Spinal cord (tissue), 10 donors: ENCODE measurements around the gene TRPM8. TPM values are rescaled to one million over a fixed set of nuclear protein-coding genes. Genes with fewer than 3 reads are reported as not detected.
A peak's percentile ranks its signal among the peaks of the same experiment; 100 is the strongest.

Experiments
- DNase-seq, 6 donors: peaks; one replicate each; pipeline versions ENCODE4 v3.0.0 to v3.0.0-alpha.2; 2013 to 2015; ENCODE audit warnings: low spot score in 6 of 6, low read depth in 4 of 6
- H3K27ac ChIP-seq: one replicate; pipeline ENCODE4 v1.5.1; 2013; ENCODE audit warnings: low read depth, low read length, control low read depth
- H3K27me3 ChIP-seq: one replicate; pipeline ENCODE4 v1.6.1; 2013; ENCODE audit warnings: low read length; ENCODE audit not compliant: control insufficient read depth, insufficient read depth
- H3K36me3 ChIP-seq: one replicate; pipeline ENCODE4 v1.6.1; 2013; ENCODE audit warnings: low read length; ENCODE audit not compliant: control insufficient read depth, insufficient read depth
- H3K4me1 ChIP-seq: one replicate; pipeline ENCODE4 v1.6.1; 2013; ENCODE audit warnings: low read length; ENCODE audit not compliant: control insufficient read depth, insufficient read depth
- H3K4me3 ChIP-seq: one replicate; pipeline ENCODE4 v1.5.1; 2013; ENCODE audit warnings: low read depth, low read length, control low read depth
- H3K9me3 ChIP-seq: one replicate; pipeline ENCODE4 v1.6.1; 2013; ENCODE audit warnings: low read length; ENCODE audit not compliant: control insufficient read depth, insufficient read depth
- WGBS: methylation state at CpG from one replicate; pipeline ENCODE4 v1.1.5; 2013; ENCODE audit warnings: missing lambda C conversion rate; ENCODE audit not compliant: insufficient coverage; 5-methylcytosine and 5-hydroxymethylcytosine counted together
- polyA plus RNA-seq, 2 donors: library from polyadenylated mRNA; unstranded; fragments of 120-200 nt; gene quantifications; one replicate each; pipeline ENCODE4 v1.2.1, GENCODE V29; 2013; ENCODE audit not compliant: insufficient read length in 2 of 2
- total RNA-seq, 2 donors: library from RNA; depleted of rRNA in 1 of 2; stranded (reverse); fragments of 120-200 nt in 1 of 2; fragments of >200 nt in 1 of 2; gene quantifications; one replicate each; pipeline versions ENCODE4 v1.2.3 to v1.2.4, GENCODE V29; 2013 to 2014
- donor health status: healthy.

The TRPM8 gene
- total and polyA plus RNA-seq, 4 donors = 0.22 to 1.9 (median 1.1) TPM

DNA sequence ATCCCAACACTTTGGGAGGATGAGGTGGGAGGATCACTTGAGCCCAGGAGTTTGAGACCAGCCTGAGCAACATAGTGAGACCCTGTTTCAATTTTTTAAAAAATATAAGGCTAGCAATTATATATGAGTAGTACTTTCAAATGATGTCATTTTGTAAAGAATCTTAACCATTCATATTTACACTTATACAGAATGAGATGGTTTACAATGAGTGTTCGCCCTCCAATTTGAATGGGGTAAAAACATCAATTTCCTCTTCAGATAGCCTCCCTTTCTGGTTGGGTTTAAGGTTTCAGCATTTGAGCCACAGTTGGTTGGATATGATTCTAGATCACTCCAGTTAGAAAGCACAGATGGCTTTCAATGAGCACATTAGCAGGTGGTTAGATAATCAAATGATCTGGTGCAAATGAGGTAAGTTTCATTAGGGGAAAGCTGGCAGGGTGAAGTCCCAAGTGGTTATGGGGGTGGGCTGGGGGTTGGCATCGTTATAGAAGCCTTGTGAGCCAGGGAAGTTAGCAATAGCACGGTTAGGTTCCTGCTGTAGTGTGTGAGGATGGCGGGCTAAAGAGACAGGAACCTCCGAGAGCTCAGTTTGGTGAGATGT lies 63.9 kb downstream of the TRPM8 start:
- peaks cover 4% of the 10 kb centered on the region for H3K4me1 ChIP-seq
- H3K36me3 ChIP-seq = no peaks in the 10 kb centered on the region
- DNase-seq = peak in 2 of 6 donors; percentile 24 to 79
- WGBS = 73% methylated on average over 3 of the region's 5 CpGs
- no peak overlapping the region for H3K27ac ChIP-seq
- no peak overlapping the region for H3K4me3 ChIP-seq
- H3K9me3 ChIP-seq = no peaks in the 10 kb centered on the region
- H3K27me3 ChIP-seq = no peaks in the 10 kb centered on the region

DNA sequence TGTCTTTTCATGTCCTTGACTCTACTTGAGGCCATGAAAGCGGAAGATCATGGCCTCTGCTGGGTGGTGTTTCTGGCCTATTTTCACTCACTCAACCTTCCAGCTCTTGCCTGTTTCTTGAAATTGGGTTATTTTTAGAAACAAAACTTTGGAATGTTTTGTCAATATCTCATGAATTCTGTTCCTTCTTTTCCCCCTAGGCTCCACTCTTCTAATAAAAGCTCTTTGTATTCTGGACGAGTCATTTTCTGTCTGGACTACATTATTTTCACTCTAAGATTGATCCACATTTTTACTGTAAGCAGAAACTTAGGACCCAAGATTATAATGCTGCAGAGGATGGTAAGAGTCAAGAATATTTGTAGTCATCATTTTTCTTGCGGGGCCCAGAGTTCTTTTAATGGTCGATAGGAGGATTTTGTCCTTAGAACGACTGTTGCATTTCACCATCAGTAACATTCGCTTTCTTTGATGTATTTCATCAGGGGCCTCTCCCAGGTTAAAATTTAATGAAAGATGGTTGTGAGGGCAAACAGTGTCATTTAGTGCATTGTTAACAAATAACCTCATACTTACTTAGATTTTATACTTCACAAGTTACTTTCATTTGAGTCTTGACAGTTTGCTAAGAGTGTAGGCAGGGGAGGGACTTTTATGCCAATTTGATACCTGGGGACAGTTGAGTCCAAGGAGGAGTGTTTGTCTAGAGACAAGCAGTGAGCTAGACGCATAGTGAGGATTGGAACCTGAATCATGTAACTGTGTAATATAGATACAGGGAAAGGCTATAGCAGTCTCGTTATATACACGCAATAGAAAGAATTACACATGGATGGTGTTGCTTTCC lies 64.6 kb downstream of the TRPM8 start:
- no peaks in the 10 kb centered on the region for H3K27me3 ChIP-seq
- whole genome bisulfite sequencing = 40% methylated on average over 1 of the region's 9 CpGs
- no peak overlapping the region for H3K27ac ChIP-seq
- H3K4me3 ChIP-seq = no peak overlapping the region
- H3K4me1 ChIP-seq = peaks cover 4% of the 10 kb centered on the region
- no peaks in the 10 kb centered on the region for H3K9me3 ChIP-seq
- H3K36me3 ChIP-seq = no peaks in the 10 kb centered on the region
- no peak for DNase-seq

DNA sequence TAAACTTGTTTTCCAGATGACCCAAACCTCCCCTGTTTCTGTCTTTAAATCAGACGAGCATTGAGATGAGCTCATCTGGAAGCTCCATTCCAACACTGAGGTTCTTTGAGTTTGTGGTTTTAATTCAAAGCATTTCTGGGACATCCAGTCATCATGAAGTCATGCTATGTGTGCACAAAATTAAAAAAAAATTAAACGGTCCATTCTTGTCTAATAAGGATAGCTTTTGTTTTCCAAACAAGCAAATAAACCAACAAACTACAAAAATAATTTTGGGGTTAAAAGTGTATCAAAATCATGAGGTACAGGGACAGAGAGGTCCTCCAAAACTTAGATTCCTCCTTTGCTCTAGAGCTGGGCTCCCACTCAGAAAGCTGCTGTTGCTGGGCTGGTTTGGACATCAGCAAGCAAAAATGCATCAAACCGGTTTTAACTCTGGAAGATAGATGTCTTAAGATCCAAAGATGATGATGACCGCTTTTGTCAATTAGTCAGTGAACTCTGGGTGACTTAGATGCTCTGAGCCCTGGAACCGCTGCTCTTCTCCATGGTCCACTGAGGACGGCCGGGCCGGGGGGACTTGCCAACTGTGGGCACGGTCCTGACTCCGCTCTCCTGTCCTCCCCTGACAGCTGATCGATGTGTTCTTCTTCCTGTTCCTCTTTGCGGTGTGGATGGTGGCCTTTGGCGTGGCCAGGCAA lies 65.4 kb downstream of the TRPM8 start:
- no peaks in the 10 kb centered on the region for H3K27me3 ChIP-seq
- no peak overlapping the region for H3K4me3 ChIP-seq
- no peaks in the 10 kb centered on the region for H3K9me3 ChIP-seq
- no peak for DNase-seq
- H3K27ac ChIP-seq = no peak overlapping the region
- no peaks in the 10 kb centered on the region for H3K36me3 ChIP-seq
- 89% methylated on average over 11 of the region's 13 CpGs for WGBS
- H3K4me1 ChIP-seq = no peaks in the 10 kb centered on the region

DNA sequence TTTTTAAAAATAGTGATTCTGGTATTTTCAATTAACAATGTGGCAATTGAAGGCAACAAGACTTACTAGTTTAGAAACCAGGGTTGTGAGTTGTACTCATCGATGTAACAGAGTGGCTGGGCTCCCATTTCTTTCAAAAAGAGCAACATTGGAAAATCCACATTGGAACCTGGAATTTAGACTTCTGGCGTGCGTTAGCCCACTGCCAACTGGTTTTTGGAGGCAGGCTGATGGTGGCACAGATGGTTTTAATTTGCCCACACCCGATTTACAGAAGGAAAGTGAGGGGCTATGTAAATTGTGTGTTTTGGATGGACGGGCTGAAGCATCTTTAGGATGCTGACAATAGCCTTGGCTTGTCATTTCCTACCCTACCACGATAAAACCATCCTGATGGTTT lies 66.3 kb downstream of the TRPM8 start:
- 81% methylated on average over 4 of the region's 6 CpGs for WGBS
- DNase-seq = peak in 1 of 6 donors; percentile 75
- no peaks in the 10 kb centered on the region for H3K9me3 ChIP-seq
- H3K4me3 ChIP-seq = no peak overlapping the region
- H3K36me3 ChIP-seq = no peaks in the 10 kb centered on the region
- no peaks in the 10 kb centered on the region for H3K4me1 ChIP-seq
- H3K27ac ChIP-seq = no peak overlapping the region
- H3K27me3 ChIP-seq = no peaks in the 10 kb centered on the region

DNA sequence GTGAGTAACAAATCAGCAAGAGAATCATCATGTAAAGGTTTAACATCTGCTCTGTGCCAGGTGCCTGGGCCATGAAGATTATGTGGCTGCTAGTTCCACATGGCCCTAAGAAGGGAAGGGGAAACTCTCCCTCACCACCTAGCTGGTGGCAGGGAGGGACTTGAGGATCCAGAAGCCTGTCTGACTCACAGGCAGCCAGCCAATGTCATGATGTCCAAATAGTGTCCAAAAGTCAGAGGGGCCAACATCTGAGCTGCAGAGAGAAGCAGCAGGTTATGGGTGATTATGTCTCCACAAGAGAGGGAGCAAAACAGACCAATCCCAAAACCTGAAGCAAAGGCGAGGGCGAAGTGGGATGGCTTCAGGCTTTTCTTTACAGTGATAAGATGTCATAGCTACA lies 71.4 kb downstream of the TRPM8 start:
- Histone ChIP-seq H3K27ac (no peak overlapping the region), H3K27me3 (no peaks in the 10 kb centered on the region), H3K4me3 (no peak overlapping the region), H3K9me3 (no peaks in the 10 kb centered on the region), H3K4me1 (peaks cover 3% of the 10 kb centered on the region), H3K36me3 (no peaks in the 10 kb centered on the region)
- 80% methylated on average over 1 of the region's 2 CpGs for WGBS
- DNase-seq = no peak

DNA sequence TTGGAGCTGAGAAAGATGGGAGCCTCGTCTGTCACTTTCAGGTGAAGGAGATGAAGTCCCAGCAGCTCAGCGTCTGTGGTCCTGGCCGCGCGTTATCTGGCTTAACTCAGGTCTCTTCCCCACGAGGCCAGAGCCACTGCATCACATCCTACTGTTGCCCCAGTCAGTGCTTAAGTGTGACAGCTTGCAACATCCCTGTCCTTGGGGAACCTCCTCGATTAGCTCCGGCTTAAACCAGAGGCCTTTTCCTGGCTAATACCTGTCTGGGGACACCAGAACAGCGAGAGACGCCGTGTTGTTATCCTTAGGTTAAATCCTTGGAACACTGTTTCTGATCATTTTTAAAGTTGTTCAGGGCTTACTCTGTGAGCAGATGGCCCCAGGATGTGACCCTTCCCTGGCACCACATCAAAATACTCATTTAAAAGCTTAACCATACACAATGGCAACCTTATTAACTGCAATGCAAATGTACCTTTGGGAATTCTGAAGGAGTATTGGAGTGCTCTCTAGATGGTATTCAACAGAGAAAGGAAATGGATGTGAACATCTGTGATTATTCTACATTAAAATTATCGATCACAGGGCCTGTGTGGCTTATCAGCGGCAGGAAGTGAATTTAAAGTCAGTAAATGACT lies 72.2 kb downstream of the TRPM8 start:
- peak in 1 of 6 donors; percentile 90 for DNase-seq
- no peak overlapping the region for H3K4me3 ChIP-seq
- no peaks in the 10 kb centered on the region for H3K9me3 ChIP-seq
- peaks cover 6% of the 10 kb centered on the region for H3K4me1 ChIP-seq
- no peak overlapping the region for H3K27ac ChIP-seq
- H3K36me3 ChIP-seq = no peaks in the 10 kb centered on the region
- no peaks in the 10 kb centered on the region for H3K27me3 ChIP-seq
- WGBS = 53% methylated on average over 13 of the region's 13 CpGs

DNA sequence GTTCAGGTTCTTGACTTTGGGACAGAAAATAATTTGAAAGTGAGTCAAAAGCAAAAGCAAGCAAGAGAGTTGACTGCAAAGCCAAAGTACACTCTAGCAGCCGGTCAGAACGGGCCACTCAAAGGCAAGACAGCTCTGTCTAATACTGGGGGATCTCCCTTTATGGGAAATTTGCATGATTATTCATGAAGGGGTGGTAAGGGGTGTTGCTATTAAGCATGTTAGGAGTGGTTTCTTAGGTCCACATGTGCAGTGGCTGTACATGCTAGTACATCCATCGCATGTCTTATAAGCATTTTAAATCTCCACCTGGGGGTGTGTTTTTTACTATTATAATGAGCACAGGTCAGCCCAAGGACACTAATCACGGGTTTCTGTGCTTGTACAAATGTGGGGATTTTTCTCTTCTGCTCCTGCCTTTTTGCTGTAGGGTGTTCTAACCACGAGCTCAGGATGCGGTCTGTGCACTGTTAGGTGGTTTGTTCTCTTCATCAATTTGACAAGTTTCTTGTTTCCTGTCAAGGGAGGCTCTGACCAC lies 73.2 kb downstream of the TRPM8 start:
- peaks cover 6% of the 10 kb centered on the region for H3K4me1 ChIP-seq
- H3K36me3 ChIP-seq = no peaks in the 10 kb centered on the region
- DNase-seq = no peak
- H3K27ac ChIP-seq = no peak overlapping the region
- H3K4me3 ChIP-seq = no peak overlapping the region
- H3K9me3 ChIP-seq = no peaks in the 10 kb centered on the region
- no peaks in the 10 kb centered on the region for H3K27me3 ChIP-seq
- WGBS = 69% methylated on average over 2 of the region's 6 CpGs

DNA sequence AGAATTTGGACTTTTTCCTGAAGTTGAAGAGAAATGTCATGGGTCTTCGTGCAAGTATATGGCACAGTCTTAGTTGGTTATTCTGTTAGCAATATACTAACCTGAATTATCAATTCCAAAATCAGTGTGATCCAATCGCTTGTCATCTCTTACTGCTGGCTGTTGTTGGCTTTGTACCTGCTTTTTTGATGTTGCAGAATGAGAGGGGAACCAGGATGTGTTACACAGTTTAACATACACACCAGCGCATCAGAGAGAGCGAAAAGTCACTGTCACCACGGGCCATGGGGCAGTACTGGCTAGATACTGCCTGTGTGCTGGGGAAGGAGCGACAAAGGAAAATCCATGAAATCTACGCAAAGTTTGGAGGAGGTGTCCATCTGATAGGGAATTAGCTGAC lies 74.0 kb downstream of the TRPM8 start:
- no peak overlapping the region for H3K4me3 ChIP-seq
- H3K36me3 ChIP-seq = no peaks in the 10 kb centered on the region
- H3K4me1 ChIP-seq = peaks cover 6% of the 10 kb centered on the region
- 94% methylated on average over 5 of the region's 7 CpGs for WGBS
- H3K9me3 ChIP-seq = no peaks in the 10 kb centered on the region
- no peak for DNase-seq
- H3K27ac ChIP-seq = no peak overlapping the region
- no peaks in the 10 kb centered on the region for H3K27me3 ChIP-seq

DNA sequence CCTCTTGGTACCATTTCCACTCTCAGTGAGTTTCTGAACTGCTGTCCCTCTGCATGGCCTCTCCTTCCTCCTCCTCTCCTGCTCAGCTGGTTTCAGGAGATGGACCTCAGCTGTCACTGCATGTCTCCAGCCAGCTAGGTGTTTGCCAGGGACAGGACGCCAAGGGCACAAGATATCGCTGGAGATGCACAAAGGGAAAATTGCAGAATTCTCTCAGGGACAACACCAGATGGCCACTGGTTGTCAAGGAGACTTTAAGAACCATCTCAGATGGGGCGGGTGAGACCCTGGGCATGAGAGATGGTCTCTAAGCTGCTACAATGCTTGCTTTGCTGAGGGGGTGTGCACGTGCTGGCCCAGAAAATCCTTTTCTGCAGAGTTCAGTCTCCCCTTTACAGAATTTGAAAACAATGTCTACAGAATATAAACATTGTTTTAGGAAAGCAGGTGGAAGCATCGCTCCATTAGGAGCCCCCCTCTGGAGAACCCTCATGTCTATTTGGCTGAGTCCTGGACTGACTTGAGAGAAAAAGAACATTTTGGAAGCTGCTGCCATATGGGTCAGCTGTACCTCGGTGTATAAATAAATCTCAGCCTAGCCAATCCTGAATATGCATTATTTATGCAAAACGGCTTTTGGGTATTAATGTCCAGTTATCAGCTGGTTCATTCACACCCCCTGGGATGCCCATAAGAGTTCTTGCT lies 75.5 kb downstream of the TRPM8 start:
- H3K36me3 ChIP-seq = no peaks in the 10 kb centered on the region
- no peak overlapping the region for H3K27ac ChIP-seq
- H3K27me3 ChIP-seq = no peaks in the 10 kb centered on the region
- H3K4me1 ChIP-seq = peaks cover 6% of the 10 kb centered on the region
- H3K9me3 ChIP-seq = no peaks in the 10 kb centered on the region
- 68% methylated on average over 3 of the region's 7 CpGs for WGBS
- H3K4me3 ChIP-seq = no peak overlapping the region
- DNase-seq = peak in 2 of 6 donors; percentile 21 to 54
